Measurements from ENCODE around the gene NUCB2.

The NUCB2 gene

GRCh38 chr11:17368551-17368950 lies 92.0 kb downstream of the NUCB2 start:
- Histone ChIP-seq H3K27me3 (ENCODE audit: insufficient read depth, low read length, poor library complexity, severe bottlenecking) (no peaks in the 10 kb centered on the region), H3K9me2 (replicated peaks; ENCODE audit: low read depth, low read length) (no peaks in the 10 kb centered on the region), H3K4me2 (ENCODE audit: low read depth, low read length, poor library complexity, severe bottlenecking) (no peak overlapping the region), H3F3A (ENCODE audit: low read depth) (no peaks in the 10 kb centered on the region), H3K9me3 (ENCODE audit: insufficient read depth, low read depth, low read length) (peaks cover 45% of the 10 kb centered on the region), H3K9ac (ENCODE audit: low read depth, low read length, poor library complexity, severe bottlenecking) (no peak overlapping the region), H3K79me2 (ENCODE audit: insufficient read depth, low read length) (no peaks in the 10 kb centered on the region), H3K4me3 (ENCODE audit: low read length, poor library complexity, severe bottlenecking) (no peak overlapping the region), H4K20me1 (ENCODE audit: insufficient read depth, low read length, poor library complexity, severe bottlenecking) (no peaks in the 10 kb centered on the region), H3K36me3 (ENCODE audit: insufficient read depth, low read length) (peaks cover 22% of the 10 kb centered on the region; the same call in 1 of the 2 replicates), H3K4me1 (ENCODE audit: insufficient read depth, low read length, poor library complexity, severe bottlenecking) (no peaks in the 10 kb centered on the region), H2AFZ (ENCODE audit: low read length) (no peak overlapping the region)
- no peak for TF ChIP-seq EZH2phosphoT487 (IDR thresholded peaks at IDR 0.05; ENCODE audit: borderline replicate concordance)
- TF ChIP-seq CTCF (conservative IDR thresholded peaks at IDR 0.05; ENCODE audit: low read length), result no peak

GRCh38 chr11:17369094-17369493 lies 92.6 kb downstream of the NUCB2 start:
- H4K20me1 ChIP-seq (ENCODE audit: insufficient read depth, low read length, poor library complexity, severe bottlenecking), result no peaks in the 10 kb centered on the region
- H2AFZ ChIP-seq (ENCODE audit: low read length), result no peak overlapping the region
- peaks cover 22% of the 10 kb centered on the region; the same call in 1 of the 2 replicates for H3K36me3 ChIP-seq (ENCODE audit: insufficient read depth, low read length)
- peaks cover 45% of the 10 kb centered on the region for H3K9me3 ChIP-seq (ENCODE audit: insufficient read depth, low read depth, low read length)
- TF ChIP-seq CTCF (conservative IDR thresholded peaks at IDR 0.05; ENCODE audit: low read length), result no peak
- TF ChIP-seq EZH2phosphoT487 (IDR thresholded peaks at IDR 0.05; ENCODE audit: borderline replicate concordance), result no peak
- H3K9ac ChIP-seq (ENCODE audit: low read depth, low read length, poor library complexity, severe bottlenecking), result no peak overlapping the region
- no peaks in the 10 kb centered on the region for H3K4me1 ChIP-seq (ENCODE audit: insufficient read depth, low read length, poor library complexity, severe bottlenecking)
- H3K4me2 ChIP-seq (ENCODE audit: low read depth, low read length, poor library complexity, severe bottlenecking), result no peak overlapping the region
- no peaks in the 10 kb centered on the region for H3K79me2 ChIP-seq (ENCODE audit: insufficient read depth, low read length)
- no peaks in the 10 kb centered on the region for H3K27me3 ChIP-seq (ENCODE audit: insufficient read depth, low read length, poor library complexity, severe bottlenecking)
- H3K4me3 ChIP-seq (ENCODE audit: low read length, poor library complexity, severe bottlenecking), result no peak overlapping the region
- H3F3A ChIP-seq (ENCODE audit: low read depth), result no peaks in the 10 kb centered on the region
- H3K9me2 ChIP-seq (replicated peaks; ENCODE audit: low read depth, low read length), result no peaks in the 10 kb centered on the region

- peaks cover 22% of the 10 kb centered on the region; the same call in 1 of the 2 replicates for H3K36me3 ChIP-seq (ENCODE audit: insufficient read depth, low read length)
- no peaks in the 10 kb centered on the region for H3K9me2 ChIP-seq (replicated peaks; ENCODE audit: low read depth, low read length)
- no peak overlapping the region for H3K9ac ChIP-seq (ENCODE audit: low read depth, low read length, poor library complexity, severe bottlenecking)
- H3K4me2 ChIP-seq (ENCODE audit: low read depth, low read length, poor library complexity, severe bottlenecking), result no peak overlapping the region
- no peaks in the 10 kb centered on the region for H3K4me1 ChIP-seq (ENCODE audit: insufficient read depth, low read length, poor library complexity, severe bottlenecking)
- no peaks in the 10 kb centered on the region for H4K20me1 ChIP-seq (ENCODE audit: insufficient read depth, low read length, poor library complexity, severe bottlenecking)
- no peak for TF ChIP-seq EZH2phosphoT487 (IDR thresholded peaks at IDR 0.05; ENCODE audit: borderline replicate concordance)
- no peak for TF ChIP-seq CTCF (conservative IDR thresholded peaks at IDR 0.05; ENCODE audit: low read length)
- H3K4me3 ChIP-seq (ENCODE audit: low read length, poor library complexity, severe bottlenecking), result no peak overlapping the region
- no peak overlapping the region for H2AFZ ChIP-seq (ENCODE audit: low read length)
- peaks cover 45% of the 10 kb centered on the region for H3K9me3 ChIP-seq (ENCODE audit: insufficient read depth, low read depth, low read length)
- H3K79me2 ChIP-seq (ENCODE audit: insufficient read depth, low read length), result no peaks in the 10 kb centered on the region
- no peaks in the 10 kb centered on the region for H3F3A ChIP-seq (ENCODE audit: low read depth)
- no peaks in the 10 kb centered on the region for H3K27me3 ChIP-seq (ENCODE audit: insufficient read depth, low read length, poor library complexity, severe bottlenecking)
These were observed 93.2 kb downstream of the NUCB2 start for GRCh38 chr11:17369684-17370243.

All from Loucy (cell line).